Fibroblast of the conjunctiva (primary cell): Measurements from ENCODE around the gene BIVM.
"Not testable (repeated sequence)": the region's sequence is repeated elsewhere in the genome, so short reads cannot be mapped to it uniquely, and the experiment has no call there.

ENCODE experiments used
- DNase-seq: peaks from one replicate; pipeline ENCODE4 v3.0.0-alpha.2; 2010; ENCODE audit warnings: low read depth

The BIVM gene

GRCh38 chr13:102798581-102799425 lies at the start of gene BIVM, which contains the start of gene POGLUT2:
Gene BIVM (plus strand): TSS chr13:102799119. CDS start chr13:102807268, 8,149 bp downstream.
Gene POGLUT2 (minus strand): TSS chr13:102798976. CDS start chr13:102798670, 306 bp downstream.
- DNase-seq, result peak; percentile 88

GRCh38 chr13:102751886-102752285 lies 47.0 kb upstream of the BIVM start:
- no peak for DNase-seq

- DNase-seq, result no peak
These were observed 41.9 kb upstream of the BIVM start for GRCh38 chr13:102757006-102757405.

GRCh38 chr13:102758842-102759241 lies 40.1 kb upstream of the BIVM start:
- DNase-seq, result no peak

- no peak for DNase-seq
These were observed 37.8 kb upstream of the BIVM start for GRCh38 chr13:102761071-102761470.

GRCh38 chr13:102763741-102764140 lies 35.2 kb upstream of the BIVM start:
- DNase-seq, result no peak

GRCh38 chr13:102768909-102769308 lies 30.0 kb upstream of the BIVM start:
- DNase-seq, result no peak

GRCh38 chr13:102769679-102770078 lies 29.2 kb upstream of the BIVM start:
- DNase-seq, result peak; percentile 8

GRCh38 chr13:102770435-102770834 lies 28.5 kb upstream of the BIVM start:
- DNase-seq, result no peak

GRCh38 chr13:102771298-102772041 lies 27.4 kb upstream of the BIVM start:
- DNase-seq, result no peak

GRCh38 chr13:102772042-102772425 lies 26.9 kb upstream of the BIVM start:
- no peak for DNase-seq

GRCh38 chr13:102773441-102774213 lies 25.3 kb upstream of the BIVM start, which contains the start of gene TEX30:
Gene TEX30 (minus strand): TSS chr13:102773786. CDS start chr13:102770026, 3,760 bp downstream.
- DNase-seq, result peak; percentile 61

- no peak for DNase-seq
These were observed 24.7 kb upstream of the BIVM start for GRCh38 chr13:102774214-102774568.

- no peak for DNase-seq
These were observed 24.1 kb upstream of the BIVM start for GRCh38 chr13:102774591-102775520.

- no peak for DNase-seq
These were observed 22.6 kb upstream of the BIVM start for GRCh38 chr13:102776271-102776670.

- no peak for DNase-seq
These were observed 21.2 kb upstream of the BIVM start for GRCh38 chr13:102777736-102778135.

GRCh38 chr13:102779436-102780159 lies 19.3 kb upstream of the BIVM start:
- DNase-seq, result no peak

- not testable (repeated sequence) for DNase-seq
These were observed 18.3 kb upstream of the BIVM start for GRCh38 chr13:102780656-102781055.

- DNase-seq, result no peak
These were observed 17.3 kb upstream of the BIVM start for GRCh38 chr13:102781591-102781990.

GRCh38 chr13:102784483-102784882 lies 14.4 kb upstream of the BIVM start:
- no peak for DNase-seq
